PFSK-1 (cell line): ENCODE measurements around the gene ARFGAP1.

ENCODE experiments used
- FOXP2 ChIP-seq: optimal IDR thresholded peaks from 2 replicates; pipeline ENCODE3; 2011; ENCODE audit warnings: borderline replicate concordance, control low read depth, inconsistent platforms; ENCODE audit not compliant: insufficient read depth; ENCODE audit errors: extremely low read length, extremely low read depth
- POLR2AphosphoS5 ChIP-seq: IDR thresholded peaks from 2 replicates; pipeline ENCODE4 v1.6.1; 2012; ENCODE audit warnings: low read depth, mild to moderate bottlenecking, control low read depth, low read length, moderate library complexity
- SIN3A ChIP-seq: IDR thresholded peaks from 2 replicates; pipeline ENCODE4 v1.6.1; 2012; ENCODE audit warnings: mild to moderate bottlenecking, low read length, moderate library complexity, borderline replicate concordance; ENCODE audit not compliant: insufficient read depth
- TAF1 ChIP-seq: IDR thresholded peaks from 2 replicates; pipeline ENCODE4 v1.6.1; 2012; ENCODE audit warnings: low read length, control low read depth, borderline replicate concordance; ENCODE audit not compliant: insufficient read depth
- TF ChIP-seq, protein P1 (sequence below), 2 experiments: IDR thresholded peaks; 2 replicates each; pipeline versions ENCODE4 v1.6.1 to v1.8.0; 2011 to 2012; ENCODE audit warnings: low read depth in 2 of 2, low read length in 2 of 2, control low read depth in 1 of 2, inconsistent platforms in 1 of 2, mild to moderate bottlenecking in 1 of 2, moderate library complexity in 1 of 2; ENCODE audit not compliant: insufficient read depth in 1 of 2

DNA sequence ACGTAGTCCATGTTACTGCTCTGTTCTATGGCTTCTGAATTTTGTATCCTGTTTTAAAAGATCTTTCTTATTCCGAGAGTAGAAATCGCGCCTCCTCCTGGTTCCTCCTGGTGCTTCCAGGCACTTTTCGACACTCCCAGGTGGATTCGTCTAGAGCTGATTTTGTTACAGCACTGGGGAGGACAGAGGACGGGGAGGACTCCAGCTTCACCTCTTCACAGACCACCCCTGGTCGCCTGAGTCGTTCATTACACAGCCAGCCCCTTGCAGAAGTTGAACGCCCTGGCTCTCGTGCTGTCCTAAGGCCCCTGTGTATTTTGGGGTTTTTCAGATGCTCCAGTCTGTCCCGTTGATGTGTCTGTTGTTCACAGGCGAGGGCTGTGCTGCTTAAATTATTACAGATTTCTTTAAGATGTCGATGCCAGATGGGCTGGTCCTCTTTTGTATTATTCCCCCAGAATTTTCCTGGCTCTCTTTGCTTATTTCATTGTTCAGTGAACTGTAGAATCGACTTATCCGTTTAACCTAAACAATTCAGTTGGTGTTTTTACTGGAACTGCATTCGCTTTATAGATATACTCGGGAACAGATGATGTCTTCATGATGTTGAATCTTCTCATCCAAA, 50.9 kb downstream of the ARFGAP1 start:
- TF ChIP-seq, protein P1, sequence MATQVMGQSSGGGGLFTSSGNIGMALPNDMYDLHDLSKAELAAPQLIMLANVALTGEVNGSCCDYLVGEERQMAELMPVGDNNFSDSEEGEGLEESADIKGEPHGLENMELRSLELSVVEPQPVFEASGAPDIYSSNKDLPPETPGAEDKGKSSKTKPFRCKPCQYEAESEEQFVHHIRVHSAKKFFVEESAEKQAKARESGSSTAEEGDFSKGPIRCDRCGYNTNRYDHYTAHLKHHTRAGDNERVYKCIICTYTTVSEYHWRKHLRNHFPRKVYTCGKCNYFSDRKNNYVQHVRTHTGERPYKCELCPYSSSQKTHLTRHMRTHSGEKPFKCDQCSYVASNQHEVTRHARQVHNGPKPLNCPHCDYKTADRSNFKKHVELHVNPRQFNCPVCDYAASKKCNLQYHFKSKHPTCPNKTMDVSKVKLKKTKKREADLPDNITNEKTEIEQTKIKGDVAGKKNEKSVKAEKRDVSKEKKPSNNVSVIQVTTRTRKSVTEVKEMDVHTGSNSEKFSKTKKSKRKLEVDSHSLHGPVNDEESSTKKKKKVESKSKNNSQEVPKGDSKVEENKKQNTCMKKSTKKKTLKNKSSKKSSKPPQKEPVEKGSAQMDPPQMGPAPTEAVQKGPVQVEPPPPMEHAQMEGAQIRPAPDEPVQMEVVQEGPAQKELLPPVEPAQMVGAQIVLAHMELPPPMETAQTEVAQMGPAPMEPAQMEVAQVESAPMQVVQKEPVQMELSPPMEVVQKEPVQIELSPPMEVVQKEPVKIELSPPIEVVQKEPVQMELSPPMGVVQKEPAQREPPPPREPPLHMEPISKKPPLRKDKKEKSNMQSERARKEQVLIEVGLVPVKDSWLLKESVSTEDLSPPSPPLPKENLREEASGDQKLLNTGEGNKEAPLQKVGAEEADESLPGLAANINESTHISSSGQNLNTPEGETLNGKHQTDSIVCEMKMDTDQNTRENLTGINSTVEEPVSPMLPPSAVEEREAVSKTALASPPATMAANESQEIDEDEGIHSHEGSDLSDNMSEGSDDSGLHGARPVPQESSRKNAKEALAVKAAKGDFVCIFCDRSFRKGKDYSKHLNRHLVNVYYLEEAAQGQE (IDR thresholded peaks at IDR 0.05; ENCODE audit: insufficient read depth in 1 of 2, low read depth in 2 of 2, low read length in 2 of 2), result no peak
- no peak for TF ChIP-seq SIN3A
- TF ChIP-seq POLR2AphosphoS5, result no peak
- no peak for TF ChIP-seq TAF1
- TF ChIP-seq FOXP2, result no peak
